Hindlimb muscle (tissue), 1 donor: ENCODE measurements around the gene CDC42. TPM values are rescaled to one million over a fixed set of nuclear protein-coding genes. Genes with fewer than 3 reads are reported as not detected.
"Not testable (repeated sequence)": the region's sequence is repeated elsewhere in the genome, so short reads cannot be mapped to it uniquely, and the experiment has no call there.

ENCODE experiments used
- DNase-seq: peaks from one replicate; pipeline ENCODE4 v3.0.0-alpha.2; 2013
- polyA plus RNA-seq: library from polyadenylated mRNA; unstranded; fragments of 120-200 nt; gene quantifications from one replicate; pipeline ENCODE4 v1.2.1, GENCODE V29; 2013; ENCODE audit not compliant: insufficient read length

CDC42 gene
- polyA plus RNA-seq: 188 TPM

DNA sequence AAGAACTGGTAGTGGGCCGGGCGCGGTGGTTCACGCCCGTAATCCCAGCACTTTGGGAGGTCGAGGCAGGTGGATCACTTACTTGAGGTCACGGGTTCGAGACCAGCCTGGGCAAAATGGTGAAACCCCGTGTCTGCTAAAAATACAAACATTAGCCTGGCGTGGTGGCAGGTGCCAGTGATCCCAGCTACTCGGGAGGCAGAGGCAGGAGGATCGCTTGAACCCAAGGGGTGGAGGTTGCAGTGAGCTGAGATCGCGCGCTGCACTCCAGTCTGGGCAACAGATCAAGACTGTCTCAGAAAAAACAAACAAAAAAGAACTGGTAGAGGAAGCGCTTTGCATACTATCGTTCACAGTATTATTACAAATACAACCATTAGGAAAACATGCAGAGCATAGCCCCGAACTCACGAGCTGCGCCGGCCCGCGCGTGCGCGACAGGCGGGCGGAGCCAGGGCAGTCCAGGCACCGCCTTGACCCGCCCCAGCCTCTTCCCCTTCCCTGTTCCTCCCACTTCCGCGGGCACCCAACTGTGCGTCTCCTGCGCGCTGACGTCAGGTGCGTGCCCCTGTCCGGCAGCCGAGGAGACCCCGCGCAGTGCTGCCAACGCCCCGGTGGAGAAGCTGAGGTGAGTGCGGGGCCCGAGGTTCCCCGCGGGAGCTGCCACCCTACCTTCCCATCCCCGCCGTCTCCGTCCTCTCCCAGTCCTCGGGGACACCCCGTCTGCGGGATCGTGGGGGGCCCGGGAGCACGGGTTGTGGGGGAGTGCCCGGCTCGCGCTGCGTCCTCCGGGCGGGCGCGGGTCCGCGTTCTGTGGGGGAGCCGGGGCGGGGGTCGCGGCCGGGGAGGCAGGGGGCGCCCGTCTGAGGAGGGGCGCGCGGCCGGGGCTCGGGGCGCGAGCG is at the start of gene CDC42:
Gene CDC42, plus strand, starts transcription at position 595 of the 902 bp plus-strand sequence. CDS start 25,770 bp downstream, outside the sequence.
- DNase-seq: peak; percentile 95

DNA sequence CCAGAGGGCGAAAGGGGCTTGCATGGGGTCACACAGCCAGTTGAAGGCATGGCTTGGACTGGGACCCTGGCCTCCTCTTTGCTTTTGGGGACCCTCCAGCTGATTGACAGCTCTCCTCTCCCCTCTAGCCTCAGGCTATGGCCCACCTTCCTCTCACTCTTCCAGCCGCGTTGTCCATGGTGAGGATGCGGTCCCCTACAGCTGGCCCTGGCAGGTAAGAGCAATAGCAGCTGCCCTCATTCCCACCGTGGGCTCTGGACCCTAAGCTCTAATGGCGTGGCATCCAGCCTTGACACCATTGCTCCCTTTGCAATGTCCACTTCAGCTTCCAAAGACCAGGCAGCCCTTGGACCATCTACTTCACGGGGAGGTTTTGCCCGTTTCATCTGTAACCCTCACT is 49.6 kb upstream of the CDC42 start:
- DNase-seq: not testable (repeated sequence)

DNA sequence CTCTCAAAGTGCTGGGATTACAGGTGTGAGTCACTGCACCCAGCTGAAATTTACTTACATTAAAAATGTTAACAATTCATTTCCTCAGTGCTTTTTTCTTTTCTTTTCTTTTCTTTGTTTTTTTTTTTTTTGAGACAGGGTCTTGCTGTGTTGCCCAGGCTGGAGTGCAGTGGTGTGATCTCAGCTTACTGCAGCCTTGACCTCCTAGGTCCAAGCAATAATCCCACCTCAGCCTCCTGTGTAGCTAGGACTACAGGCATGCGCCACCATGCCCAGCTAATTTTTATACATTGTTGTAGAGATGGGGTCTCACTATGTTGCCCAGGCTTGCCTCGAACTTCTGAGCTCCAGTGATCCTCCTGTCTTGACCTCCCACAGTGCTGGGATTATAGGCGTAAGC is 48.5 kb upstream of the CDC42 start:
- not testable (repeated sequence) for DNase-seq

DNA sequence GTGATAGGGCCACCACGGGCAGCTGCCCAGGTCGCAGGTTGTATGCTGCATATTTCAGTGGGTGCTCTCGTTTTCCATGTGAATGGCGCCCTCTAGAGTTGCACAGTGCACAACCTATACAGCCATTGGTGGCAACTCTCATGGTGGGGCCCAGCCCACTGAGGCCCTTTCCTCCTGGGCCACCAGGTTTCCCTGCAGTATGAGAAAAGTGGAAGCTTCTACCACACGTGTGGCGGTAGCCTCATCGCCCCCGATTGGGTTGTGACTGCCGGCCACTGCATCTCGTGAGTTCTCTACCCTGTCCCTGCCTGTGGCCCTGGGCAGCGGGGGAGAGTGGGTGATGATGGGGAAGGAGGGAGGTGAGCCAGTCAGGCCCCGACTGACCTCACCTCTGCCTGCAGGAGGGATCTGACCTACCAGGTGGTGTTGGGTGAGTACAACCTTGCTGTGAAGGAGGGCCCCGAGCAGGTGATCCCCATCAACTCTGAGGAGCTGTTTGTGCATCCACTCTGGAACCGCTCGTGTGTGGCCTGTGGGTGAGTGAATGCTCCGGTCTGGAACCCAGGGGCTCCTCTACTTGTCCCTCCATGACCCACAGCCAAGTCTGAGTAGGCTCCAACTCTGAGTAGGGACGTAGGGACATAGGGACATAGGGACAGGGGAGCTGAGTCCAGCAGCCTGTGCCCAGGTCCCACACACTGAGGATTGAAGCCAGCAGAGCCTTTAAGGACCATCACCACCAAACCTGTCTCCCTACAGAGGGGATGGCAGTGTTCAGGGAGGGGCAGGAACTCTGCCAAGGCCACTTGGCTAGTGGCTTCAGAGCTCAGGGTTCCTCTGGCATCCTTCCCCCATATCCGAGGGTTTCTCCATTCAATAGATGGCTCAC is 47.0 kb upstream of the CDC42 start:
- DNase-seq: not testable (repeated sequence)

DNA sequence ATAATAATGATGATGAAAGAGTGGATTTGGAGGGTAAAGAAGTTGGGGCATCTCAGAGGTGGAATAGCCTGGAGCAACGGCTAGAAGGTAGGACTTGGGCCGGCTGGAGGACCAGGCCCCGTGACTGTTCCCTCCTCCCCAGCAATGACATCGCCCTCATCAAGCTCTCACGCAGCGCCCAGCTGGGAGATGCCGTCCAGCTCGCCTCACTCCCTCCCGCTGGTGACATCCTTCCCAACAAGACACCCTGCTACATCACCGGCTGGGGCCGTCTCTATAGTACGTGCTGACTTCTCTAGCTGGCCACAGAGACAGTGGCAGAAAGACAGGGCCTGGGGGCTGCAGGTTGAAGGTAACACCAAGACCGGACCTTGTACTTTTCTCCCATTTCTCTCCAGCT is 45.8 kb upstream of the CDC42 start:
- not testable (repeated sequence) for DNase-seq

DNA sequence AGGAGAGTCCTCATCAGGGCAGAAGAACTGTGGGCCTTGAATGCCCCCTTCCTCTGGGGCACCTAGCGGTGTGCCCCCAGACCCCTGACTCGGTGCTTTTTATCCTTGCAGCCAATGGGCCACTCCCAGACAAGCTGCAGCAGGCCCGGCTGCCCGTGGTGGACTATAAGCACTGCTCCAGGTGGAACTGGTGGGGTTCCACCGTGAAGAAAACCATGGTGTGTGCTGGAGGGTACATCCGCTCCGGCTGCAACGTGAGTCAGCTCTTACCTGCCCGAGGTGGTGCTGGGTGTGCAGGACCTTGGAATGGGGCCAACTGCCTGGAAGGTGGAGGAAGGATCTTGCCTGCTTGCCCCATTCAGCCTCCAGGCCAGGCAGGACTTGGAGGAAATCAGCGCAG is 45.2 kb upstream of the CDC42 start:
- DNase-seq: not testable (repeated sequence)

DNA sequence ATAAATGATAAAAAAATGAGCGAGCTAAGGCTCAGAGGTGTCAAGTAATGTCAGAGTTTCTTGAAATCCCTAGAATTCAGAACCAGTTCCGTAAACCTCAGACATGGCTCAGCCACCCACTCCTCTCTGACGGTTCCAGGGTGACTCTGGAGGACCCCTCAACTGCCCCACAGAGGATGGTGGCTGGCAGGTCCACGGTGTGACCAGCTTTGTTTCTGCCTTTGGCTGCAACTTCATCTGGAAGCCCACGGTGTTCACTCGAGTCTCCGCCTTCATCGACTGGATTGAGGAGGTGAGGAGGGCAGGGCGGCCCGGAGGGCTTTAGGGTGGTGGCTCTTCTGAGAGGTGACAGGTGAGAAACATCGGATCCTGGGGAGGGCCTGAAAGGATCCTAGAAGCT is 42.9 kb upstream of the CDC42 start:
- DNase-seq: not testable (repeated sequence)

DNA sequence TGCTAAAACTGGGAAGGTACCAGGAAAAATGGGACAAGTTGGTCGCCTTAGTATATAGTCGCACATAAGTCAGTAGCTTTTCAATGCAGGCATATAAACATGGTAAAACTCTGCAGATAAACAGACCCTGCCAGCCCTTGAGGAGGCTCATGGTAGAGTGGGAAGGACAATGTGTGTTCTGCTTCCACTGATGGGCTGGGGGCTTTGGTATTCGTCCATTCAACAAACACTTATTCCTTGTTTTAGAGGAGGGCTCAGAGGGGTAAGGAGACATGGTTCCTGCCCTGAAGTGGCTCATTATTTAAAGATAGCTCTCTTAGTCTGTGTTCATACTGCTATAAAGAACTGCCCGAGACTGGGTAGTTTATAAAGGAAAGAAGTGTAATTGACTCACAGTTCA is 39.8 kb upstream of the CDC42 start:
- DNase-seq: not testable (repeated sequence)

DNA sequence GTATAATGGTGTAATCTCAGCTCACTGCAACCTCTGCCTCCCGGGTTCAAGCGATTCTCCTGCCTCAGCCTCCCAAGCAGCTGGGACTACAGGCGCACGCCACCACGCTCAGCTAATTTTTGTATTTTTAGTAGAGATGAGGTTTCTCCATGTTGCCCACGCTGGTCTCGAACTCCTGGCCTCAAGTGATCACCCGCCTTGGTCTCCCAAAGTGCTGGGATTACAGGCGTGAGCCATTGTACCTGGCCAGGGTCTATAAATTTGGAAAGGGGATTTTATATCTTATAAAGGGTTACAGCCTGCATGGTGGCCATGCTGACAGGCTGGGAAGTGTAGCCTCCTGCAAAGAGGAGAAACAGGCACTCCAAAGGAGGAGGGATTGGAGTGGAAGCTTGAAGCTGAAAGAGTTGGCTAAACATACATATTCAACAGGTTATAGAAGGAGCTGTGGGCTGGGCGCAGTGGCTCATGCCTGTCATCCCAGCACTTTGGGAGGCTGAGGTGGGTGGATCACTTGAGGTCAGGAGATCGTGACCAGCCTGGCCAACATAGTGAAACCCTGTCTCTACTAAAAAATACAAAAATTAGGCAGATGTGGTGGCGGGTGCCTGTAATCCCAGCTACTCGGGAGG is 37.8 kb upstream of the CDC42 start:
- DNase-seq: not testable (repeated sequence)

DNA sequence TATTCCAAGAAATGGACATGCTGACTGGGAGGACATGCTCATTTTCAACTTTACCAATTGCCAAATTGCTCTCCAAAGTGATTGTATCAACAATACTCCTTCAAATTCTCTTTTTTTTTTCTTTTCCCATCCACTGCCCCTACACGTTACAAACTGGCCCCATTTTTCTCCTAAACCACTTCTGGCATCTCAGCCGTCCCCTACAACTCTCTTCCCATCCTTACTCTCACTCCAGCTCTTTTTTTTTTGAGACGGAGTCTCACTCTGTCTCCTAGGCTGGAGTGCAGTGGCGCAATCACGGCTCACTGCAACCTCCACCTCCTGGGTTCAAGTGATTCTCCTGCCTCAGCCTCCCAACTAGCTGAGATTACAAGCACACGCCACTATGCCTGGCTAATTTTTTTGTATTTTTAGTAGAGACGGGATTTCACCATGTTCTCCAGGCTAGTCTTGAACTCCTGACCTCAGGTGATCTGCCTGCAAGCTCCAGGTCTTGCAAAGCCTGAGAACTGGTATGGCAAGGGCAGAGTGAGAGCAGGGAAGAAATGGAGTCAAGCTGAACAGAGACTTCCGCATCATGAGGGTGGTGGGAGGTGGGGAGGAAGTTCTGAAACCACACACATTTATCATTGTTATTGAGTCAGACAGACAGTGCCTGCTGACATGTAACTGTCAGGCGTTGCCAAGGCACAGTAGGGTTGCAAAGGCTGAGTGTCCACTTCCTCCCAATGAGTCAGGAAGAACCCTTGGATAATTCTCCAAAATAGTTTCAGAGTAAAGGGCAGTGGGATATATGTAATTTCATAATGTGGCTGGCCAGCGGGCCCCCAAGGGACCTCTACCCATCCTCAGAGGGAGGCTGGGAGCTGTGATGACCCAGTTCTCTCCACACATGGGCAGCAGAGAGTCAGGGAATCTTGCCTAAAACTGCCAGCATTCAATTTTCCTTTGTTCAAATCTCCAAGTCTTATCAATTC is 33.6 kb upstream of the CDC42 start:
- DNase-seq: no peak

DNA sequence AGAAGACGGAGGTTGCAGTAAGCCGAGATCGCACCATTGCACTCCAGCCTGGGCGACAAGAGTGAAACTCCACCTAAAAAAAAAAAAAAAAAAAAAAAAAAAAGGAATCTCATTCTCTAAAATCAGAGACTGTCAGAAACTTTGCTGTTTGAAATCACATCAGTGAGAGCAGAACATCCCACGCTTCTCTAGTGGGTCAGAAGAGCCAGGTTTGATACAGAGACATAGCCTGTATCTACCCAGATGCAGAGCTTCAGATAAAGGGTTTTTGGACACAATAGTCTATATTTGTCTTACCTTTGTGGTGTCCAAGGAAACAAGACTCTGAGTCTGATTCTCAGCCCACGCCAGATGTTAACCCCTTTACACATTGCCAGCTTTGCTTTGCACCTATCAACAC is 31.4 kb upstream of the CDC42 start:
- no peak for DNase-seq

DNA sequence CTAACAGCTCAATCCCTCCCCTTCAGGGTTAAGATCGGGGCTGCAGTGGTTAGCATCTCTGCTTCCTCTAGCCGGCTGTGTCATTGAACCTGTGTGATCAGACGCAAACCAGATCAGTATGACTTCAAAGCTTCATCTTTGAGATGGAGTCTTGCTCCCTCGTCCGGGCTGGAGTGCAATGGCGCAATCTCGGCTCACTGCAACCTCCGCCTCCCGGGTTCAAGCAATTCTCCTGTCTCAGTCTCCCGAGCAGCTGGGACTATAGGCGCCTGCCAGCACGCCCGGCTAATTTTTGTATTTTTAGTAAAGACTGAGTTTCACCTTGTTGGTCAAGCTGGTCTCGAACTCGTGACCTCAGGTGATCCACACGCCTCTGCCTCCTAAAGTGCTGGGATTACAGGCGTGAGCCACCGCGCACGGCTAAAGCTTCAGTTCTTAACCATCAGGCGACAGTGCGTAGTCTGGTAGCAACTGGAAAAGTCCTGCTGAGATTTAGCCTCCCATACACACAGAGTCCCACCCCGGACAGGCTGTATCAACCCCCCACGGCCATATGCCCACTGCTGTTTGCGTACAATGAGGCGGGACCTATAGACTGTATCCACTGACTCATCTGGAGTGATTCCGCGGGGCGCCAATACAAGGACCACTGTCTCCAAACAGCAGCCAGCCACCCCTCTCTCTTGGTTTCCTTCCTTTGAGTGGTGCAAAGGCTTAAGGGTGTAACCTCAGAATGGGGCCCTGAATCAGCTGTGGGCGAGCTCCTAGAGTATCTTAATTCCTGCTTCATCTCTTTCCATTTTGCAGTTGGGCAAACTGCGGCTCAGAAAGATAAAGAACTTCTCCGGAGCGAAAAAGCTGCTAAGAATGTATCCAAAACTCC is 27.8 kb upstream of the CDC42 start:
- peak; percentile 76 for DNase-seq

DNA sequence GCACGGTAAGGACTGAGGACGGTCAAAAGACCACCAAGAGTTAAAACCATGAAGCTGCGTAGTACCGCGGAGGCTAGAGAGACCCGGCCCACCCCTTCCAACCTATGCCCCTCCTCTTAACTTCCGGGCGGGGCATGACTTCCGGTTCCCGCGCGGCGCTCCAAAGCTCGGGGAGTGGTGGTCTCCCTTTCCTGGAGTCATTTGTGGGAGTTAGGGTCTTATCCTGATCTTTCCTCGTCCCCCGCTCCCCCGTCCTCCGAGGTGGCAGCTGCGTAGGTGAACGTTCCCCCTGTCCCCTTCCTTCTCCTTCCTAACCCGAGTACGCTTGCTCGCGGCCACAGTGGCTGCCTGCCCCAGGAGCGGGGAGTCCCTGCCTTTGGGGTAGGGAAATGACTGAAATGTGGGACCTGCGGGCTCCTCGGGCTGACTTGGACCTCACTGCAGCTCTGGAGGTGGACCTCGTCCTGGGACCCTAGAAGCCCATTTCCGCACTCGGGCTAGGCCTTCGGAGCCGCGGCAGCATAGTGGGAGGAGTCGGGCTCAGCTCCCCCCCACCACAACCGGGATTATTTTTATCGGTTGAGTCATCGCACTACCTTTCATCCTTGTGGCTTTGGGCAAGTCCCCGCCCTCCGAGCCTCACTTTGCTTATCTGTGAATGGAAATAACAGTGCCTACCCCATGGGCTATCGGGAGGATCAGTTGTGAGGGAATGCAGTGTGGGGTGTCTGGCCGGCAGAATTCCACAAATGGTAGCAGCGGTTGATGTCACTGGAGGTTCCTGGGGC is 26.9 kb upstream of the CDC42 start:
- DNase-seq: peak; percentile 89

DNA sequence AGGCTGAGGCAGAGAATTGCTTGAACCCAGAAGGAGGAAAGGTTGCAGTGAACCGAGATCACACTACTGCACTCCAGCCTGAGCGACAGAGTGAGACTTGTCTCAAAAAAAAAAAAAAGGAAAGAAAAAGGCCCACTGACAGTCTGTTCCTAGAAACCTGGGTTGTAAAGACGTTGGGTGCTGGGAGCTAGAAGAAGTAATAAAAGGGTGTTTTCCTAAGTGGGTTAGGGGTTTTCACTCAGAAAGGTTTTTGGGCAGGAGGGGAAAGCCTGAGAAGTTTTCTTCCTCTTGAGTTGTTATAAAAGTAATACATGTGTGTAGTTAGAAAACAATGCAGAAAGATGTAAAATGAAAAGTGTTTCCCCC is 25.6 kb upstream of the CDC42 start:
- no peak for DNase-seq

DNA sequence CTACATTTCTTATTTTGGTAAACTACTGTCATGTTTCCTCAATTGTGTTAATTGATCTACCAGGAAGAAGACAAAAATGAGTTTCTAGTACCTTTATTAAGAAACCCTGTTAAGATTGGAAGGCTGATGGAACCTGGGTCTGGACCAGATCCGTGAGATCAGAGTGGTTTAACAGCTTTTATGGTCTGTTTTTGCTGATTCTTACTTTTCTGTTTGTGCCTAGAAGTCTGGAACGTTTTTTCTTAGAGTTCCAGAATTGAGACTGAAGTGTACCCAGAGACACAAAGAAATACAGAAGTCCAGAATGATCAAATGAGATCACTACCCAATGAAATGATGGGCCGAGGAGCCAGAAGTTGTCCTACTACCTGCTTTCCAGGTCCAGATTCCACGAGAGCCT is 22.5 kb upstream of the CDC42 start:
- no peak for DNase-seq

DNA sequence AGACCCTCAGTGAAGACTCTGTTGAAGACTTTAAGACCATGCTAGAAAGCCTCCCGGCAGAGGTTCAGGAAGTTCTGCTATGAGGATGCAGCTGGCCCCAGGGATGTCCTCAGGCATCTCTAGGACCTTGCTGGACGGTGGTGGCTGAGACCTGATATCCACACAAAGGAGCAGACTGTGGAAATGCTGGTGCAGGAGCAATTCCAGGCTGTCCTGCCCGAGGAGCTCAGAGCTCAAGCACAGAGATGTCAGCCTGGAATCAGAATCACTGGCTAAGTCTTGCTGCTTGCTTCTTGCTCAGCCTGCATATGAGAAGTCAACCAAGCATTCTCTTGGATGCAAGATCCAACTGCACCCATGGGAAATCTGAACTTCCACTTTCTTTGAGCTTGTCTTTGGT is 22.0 kb upstream of the CDC42 start:
- no peak for DNase-seq

DNA sequence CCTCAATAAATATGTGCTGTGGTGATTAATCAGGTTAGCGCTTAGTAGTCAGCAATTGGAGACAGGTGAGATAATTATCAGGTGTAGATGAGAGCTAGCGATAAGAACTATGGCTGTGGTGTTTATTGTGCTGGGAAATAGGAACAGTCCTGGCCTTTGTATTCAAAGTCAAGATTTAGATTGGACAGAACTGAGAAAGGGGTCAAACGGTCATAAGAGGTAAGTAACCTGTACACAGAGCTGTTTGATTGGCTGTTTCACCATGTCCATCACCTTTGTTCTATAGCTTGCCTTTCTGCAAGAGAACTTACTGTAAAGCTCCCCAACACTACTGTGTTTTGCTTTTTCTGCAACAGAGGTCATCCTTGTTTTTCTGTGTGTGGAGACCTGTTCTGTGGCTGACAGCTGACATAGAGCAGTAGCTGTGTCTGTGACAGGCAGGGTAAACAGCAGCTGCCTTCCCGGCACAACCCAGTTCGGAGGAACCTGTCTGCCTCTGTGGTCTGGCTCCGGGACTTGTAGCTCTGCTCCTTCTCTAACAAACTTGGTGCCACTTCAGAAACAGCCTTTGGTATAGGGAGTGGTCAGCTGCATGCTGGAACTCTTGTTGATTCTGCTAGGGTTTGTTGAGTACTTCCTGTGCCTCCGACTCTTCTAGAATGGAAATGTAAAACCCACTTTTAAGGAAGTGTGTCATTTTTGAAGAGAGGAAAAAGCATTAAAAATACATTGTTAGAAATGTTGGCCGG is 21.1 kb upstream of the CDC42 start:
- no peak for DNase-seq

DNA sequence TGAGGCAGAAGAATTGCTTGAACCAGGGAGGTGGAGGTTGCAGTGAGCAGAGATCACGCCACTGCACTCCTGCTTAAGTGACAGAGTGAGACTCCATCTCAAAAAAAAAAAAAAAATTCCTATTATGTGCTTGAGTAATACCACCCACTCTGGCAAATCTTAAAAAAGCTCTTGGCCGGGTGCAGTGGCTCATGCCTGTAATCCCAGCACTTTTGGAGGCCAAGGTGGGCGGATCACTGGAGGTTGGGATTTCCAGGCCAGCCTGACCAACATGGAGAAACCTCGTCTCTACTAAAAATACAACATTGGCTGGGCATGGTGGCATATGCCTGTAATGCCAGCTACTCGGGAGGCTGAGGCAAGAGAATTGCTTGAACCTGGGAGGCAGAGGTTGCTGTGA is 17.7 kb upstream of the CDC42 start:
- not testable (repeated sequence) for DNase-seq

DNA sequence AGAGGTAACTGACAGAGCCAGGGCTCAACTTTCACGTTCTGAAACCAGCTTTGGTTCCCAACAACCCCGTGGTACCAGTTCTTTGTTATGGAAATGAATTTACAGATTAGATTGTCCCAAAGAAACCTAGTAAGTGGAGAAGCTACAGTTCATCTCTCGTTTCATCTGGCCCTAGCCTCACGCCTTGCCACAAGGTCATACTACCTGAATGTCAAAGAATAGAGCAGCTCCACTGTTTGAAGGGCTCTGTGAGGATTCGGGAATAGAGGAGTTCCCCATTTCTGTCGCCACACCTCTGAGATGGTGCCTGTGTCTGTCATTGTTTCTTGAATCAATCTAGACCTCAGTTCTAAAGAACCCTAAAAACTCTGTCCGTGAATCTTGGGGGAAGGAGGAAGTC is 15.0 kb upstream of the CDC42 start:
- no peak for DNase-seq
